H9 (cell line): ENCODE results near the gene CT45A10. TPM values are rescaled to one million over a fixed set of nuclear protein-coding genes. Genes with fewer than 3 reads are reported as not detected.
"Not testable (repeated sequence)": the region's sequence is repeated elsewhere in the genome, so short reads cannot be mapped to it uniquely, and the experiment has no call there.

Experiments
- DNase-seq: peaks from one replicate; pipeline ENCODE4 v3.0.0-alpha.2; 2017
- H2AFZ ChIP-seq: one replicate; pipeline ENCODE4 v1.6.1; 2013; ENCODE audit warnings: mild to moderate bottlenecking, low read length, control low read depth, moderate library complexity
- H2AK5ac ChIP-seq: 2 replicates; pipeline ENCODE4 v1.6.1; 2013; ENCODE audit warnings: low read length, control low read depth, mixed read lengths; ENCODE audit not compliant: insufficient read length
- H2BK120ac ChIP-seq: one replicate; pipeline ENCODE4 v1.6.1; 2013; ENCODE audit warnings: low read depth, mild to moderate bottlenecking, low read length, control low read depth, inconsistent platforms; ENCODE audit not compliant: poor library complexity, severe bottlenecking
- H2BK12ac ChIP-seq: 2 replicates; pipeline ENCODE4 v1.6.1; 2013; ENCODE audit warnings: low read length, control low read depth, mixed read lengths, low read depth; ENCODE audit not compliant: insufficient read length
- H2BK15ac ChIP-seq: 2 replicates; pipeline ENCODE4 v1.6.1; 2013; ENCODE audit warnings: low read depth, low read length, control low read depth
- H2BK20ac ChIP-seq: one replicate; pipeline ENCODE4 v1.6.1; 2013; ENCODE audit warnings: low read depth, mild to moderate bottlenecking, low read length, control low read depth, inconsistent platforms; ENCODE audit not compliant: poor library complexity, severe bottlenecking
- H2BK5ac ChIP-seq: 2 replicates; pipeline ENCODE4 v1.6.1; 2013; ENCODE audit warnings: low read length, control low read depth, mixed read lengths; ENCODE audit not compliant: insufficient read length
- H3K14ac ChIP-seq: 2 replicates; pipeline ENCODE4 v1.6.1; 2013; ENCODE audit warnings: low read length, control low read depth; ENCODE audit not compliant: insufficient read depth
- H3K18ac ChIP-seq: 2 replicates; pipeline ENCODE4 v1.6.1; 2013; ENCODE audit warnings: low read depth, mild to moderate bottlenecking, mixed read lengths, low read length, control low read depth; ENCODE audit not compliant: insufficient read length
- H3K23ac ChIP-seq: 2 replicates; pipeline ENCODE4 v1.6.1; 2013; ENCODE audit warnings: low read length, control low read depth, mixed read lengths, low read depth; ENCODE audit not compliant: insufficient read length
- H3K23me2 ChIP-seq: 2 replicates; pipeline ENCODE4 v1.6.1; 2013; ENCODE audit warnings: low read depth, mild to moderate bottlenecking, mixed read lengths, low read length, control low read depth; ENCODE audit not compliant: insufficient read length, poor library complexity, severe bottlenecking
- H3K27ac ChIP-seq: 2 replicates; pipeline ENCODE4 v1.5.1; 2013; ENCODE audit warnings: low read length, control low read depth, mixed read lengths, low read depth; ENCODE audit not compliant: insufficient read length
- H3K27me3 ChIP-seq: 2 replicates; pipeline ENCODE4 v1.6.1; 2013; ENCODE audit warnings: low read length, control low read depth, inconsistent platforms; ENCODE audit not compliant: insufficient read depth
- H3K4ac ChIP-seq: 2 replicates; pipeline ENCODE4 v1.6.1; 2013; ENCODE audit warnings: low read depth, mild to moderate bottlenecking, control low read depth, inconsistent platforms, low read length, moderate library complexity
- H3K4me1 ChIP-seq: 2 replicates; pipeline ENCODE4 v1.6.1; 2013; ENCODE audit warnings: low read length, control low read depth, inconsistent platforms; ENCODE audit not compliant: insufficient read depth
- H3K4me2 ChIP-seq: 2 replicates; pipeline ENCODE4 v1.6.1; 2013; ENCODE audit warnings: low read length, control low read depth, mixed read lengths; ENCODE audit not compliant: insufficient read length, insufficient read depth
- H3K56ac ChIP-seq: 2 replicates; pipeline ENCODE4 v1.6.1; 2013; ENCODE audit warnings: low read depth, mild to moderate bottlenecking, mixed read lengths, low read length, control low read depth; ENCODE audit not compliant: insufficient read length
- H3K79me1 ChIP-seq: 2 replicates; pipeline ENCODE4 v1.6.1; 2013; ENCODE audit warnings: low read depth, mild to moderate bottlenecking, moderate library complexity, low read length, control low read depth, inconsistent platforms; ENCODE audit not compliant: insufficient read depth, poor library complexity, severe bottlenecking
- H3K79me2 ChIP-seq: 2 replicates; pipeline ENCODE4 v1.6.1; 2013; ENCODE audit warnings: low read length, control low read depth, inconsistent platforms; ENCODE audit not compliant: insufficient read depth
- H3K9ac ChIP-seq: 2 replicates; pipeline ENCODE4 v1.6.1; 2013; ENCODE audit warnings: low read length, control low read depth, mixed read lengths; ENCODE audit not compliant: insufficient read length; ENCODE audit errors: extremely low read depth
- H3K9me3 ChIP-seq: one replicate; pipeline ENCODE4 v1.6.1; 2013; ENCODE audit warnings: low read depth, low read length, inconsistent platforms; ENCODE audit not compliant: control insufficient read depth
- H3T11ph ChIP-seq: one replicate; pipeline ENCODE4 v1.6.1; 2013; ENCODE audit warnings: mild to moderate bottlenecking, low read length, control low read depth, inconsistent platforms
- H4K20me1 ChIP-seq: one replicate; pipeline ENCODE4 v1.6.1; 2013; ENCODE audit not compliant: control insufficient read depth, insufficient read length, insufficient read depth
- H4K5ac ChIP-seq: 2 replicates; pipeline ENCODE4 v1.6.1; 2013; ENCODE audit warnings: low read depth, mild to moderate bottlenecking, mixed read lengths, low read length, control low read depth; ENCODE audit not compliant: insufficient read length
- H4K8ac ChIP-seq: replicated peaks from 2 replicates; pipeline ENCODE4 v1.6.1; 2013; ENCODE audit warnings: low read length, control low read depth, mixed read lengths, low read depth; ENCODE audit not compliant: insufficient read length
- H4K91ac ChIP-seq: 2 replicates; pipeline ENCODE4 v1.6.1; 2013; ENCODE audit warnings: low read depth, mild to moderate bottlenecking, moderate library complexity, mixed read lengths, low read length, control low read depth; ENCODE audit not compliant: insufficient read length
- H3K27ac Mint-ChIP-seq, 3 experiments: 2 replicates in 2 of 3; 3 replicates in 1 of 3; pipeline ENCODE4 v1.8.0; 2020 to 2021; ENCODE audit warnings: mixed read lengths in 3 of 3, mild to moderate bottlenecking in 1 of 3, moderate library complexity in 1 of 3
- H3K27me3 Mint-ChIP-seq: 2 replicates; pipeline ENCODE4 v1.8.0; 2021; ENCODE audit warnings: low read depth, mild to moderate bottlenecking, moderate library complexity, mixed read lengths
- H3K36me3 Mint-ChIP-seq, 3 experiments: 2 replicates in 2 of 3; 3 replicates in 1 of 3; pipeline ENCODE4 v1.8.0; 2020 to 2021; ENCODE audit warnings: low read depth in 3 of 3, mixed read lengths in 3 of 3; ENCODE audit not compliant: insufficient read depth in 1 of 3
- H3K4me1 Mint-ChIP-seq, 2 experiments: 2 replicates each; pipeline ENCODE4 v1.8.0; 2020; ENCODE audit warnings: mixed read lengths in 2 of 2
- H3K4me3 Mint-ChIP-seq, 2 experiments: 2 replicates in 1 of 2; 3 replicates in 1 of 2; pipeline ENCODE4 v1.8.0; 2020 to 2021; ENCODE audit warnings: mild to moderate bottlenecking in 2 of 2, mixed read lengths in 2 of 2, moderate library complexity in 1 of 2
- H3K9me3 Mint-ChIP-seq, 2 experiments: 2 replicates in 1 of 2; 3 replicates in 1 of 2; pipeline ENCODE4 v1.8.0; 2020; ENCODE audit warnings: mild to moderate bottlenecking in 2 of 2, mixed read lengths in 2 of 2, moderate library complexity in 1 of 2
- WGBS: extraction: QIAGEN DNeasy Blood & Tissue Kit; methylation state at CpG from one replicate; pipeline ENCODE4 v1.1.7; 2013; ENCODE audit warnings: missing lambda C conversion rate, low lambda C conversion rate, mixed read lengths; ENCODE audit not compliant: insufficient read length; ENCODE audit errors: extremely low coverage; 5-methylcytosine and 5-hydroxymethylcytosine counted together
- total RNA-seq: library from RNA; stranded (reverse); gene quantifications from 2 replicates; pipeline ENCODE4 v1.2.1, GENCODE V29; 2021

CT45A10 gene
- total RNA-seq, 1 experiment from 2014 or later: not detected

- not testable (repeated sequence) for H2BK15ac ChIP-seq, H3K4me1 Mint-ChIP-seq, H3K79me1 ChIP-seq, H3K79me2 ChIP-seq, H4K5ac ChIP-seq, H3K27me3 Mint-ChIP-seq, H2BK120ac ChIP-seq, H2BK12ac ChIP-seq, H3K4me2 ChIP-seq, H3K23me2 ChIP-seq, H3K27me3 ChIP-seq, H4K91ac ChIP-seq, H3K9me3 Mint-ChIP-seq, H3K4me1 ChIP-seq, H3K27ac Mint-ChIP-seq, H4K8ac ChIP-seq, H3K4ac ChIP-seq, DNase-seq, H4K20me1 ChIP-seq, H2BK20ac ChIP-seq, H3K18ac ChIP-seq, H3K9ac ChIP-seq, H2AFZ ChIP-seq, H2AK5ac ChIP-seq, H3K23ac ChIP-seq, H3K56ac ChIP-seq, H3T11ph ChIP-seq, H3K14ac ChIP-seq, H2BK5ac ChIP-seq, H3K36me3 Mint-ChIP-seq, H3K9me3 ChIP-seq, H3K27ac ChIP-seq, H3K4me3 Mint-ChIP-seq
- no CpG with 5 or more reads among the region's 17 CpGs for WGBS
Observed at GRCh38 chrX:135854438-135854837, 38.8 kb downstream of the CT45A10 start, which contains the start of gene CT45A8. TSS of gene CT45A8 (minus strand) at chrX:135854538. CDS start at chrX:135850783, 3,755 bp downstream.

- H4K5ac ChIP-seq: not testable (repeated sequence)
Observed at GRCh38 chrX:135837180-135837579, 56.1 kb downstream of the CT45A10 start, which contains the start of gene CT45A7. TSS of gene CT45A7 (minus strand) at chrX:135837280. CDS start at chrX:135833533, 3,747 bp downstream.

More at GRCh38 chrX:135837180-135837579, 56.1 kb downstream of the CT45A10 start, which contains the start of gene CT45A7:
- not testable (repeated sequence) for H3K27me3 ChIP-seq, H3K18ac ChIP-seq, H3K9ac ChIP-seq, H3K79me2 ChIP-seq, H2AK5ac ChIP-seq, H4K8ac ChIP-seq, H2BK5ac ChIP-seq, H3T11ph ChIP-seq, H2BK12ac ChIP-seq, H3K4me1 Mint-ChIP-seq, H2AFZ ChIP-seq, H3K27ac ChIP-seq, H3K27ac Mint-ChIP-seq, H3K36me3 Mint-ChIP-seq, H4K91ac ChIP-seq, H2BK15ac ChIP-seq, H2BK120ac ChIP-seq, DNase-seq, H3K4me1 ChIP-seq, H3K79me1 ChIP-seq, H3K23ac ChIP-seq, H3K27me3 Mint-ChIP-seq, H3K4ac ChIP-seq, H3K4me3 Mint-ChIP-seq, H3K4me2 ChIP-seq, H2BK20ac ChIP-seq, H3K23me2 ChIP-seq, H4K20me1 ChIP-seq, H3K56ac ChIP-seq, H3K9me3 Mint-ChIP-seq, H3K9me3 ChIP-seq, H3K14ac ChIP-seq
- WGBS: no CpG with 5 or more reads among the region's 17 CpGs
